GM19463 (cell line): ENCODE measurements around the gene SPPL2B.

Source experiments
- ATAC-seq: cut with Tn5 transposase; IDR thresholded peaks from one replicate; pipeline ENCODE4 v1.9.1; 2021; ENCODE audit warnings: mild to moderate bottlenecking, moderate library complexity; ENCODE audit not compliant: unreplicated experiment

SPPL2B gene

GRCh38 chr19:2353159-2353886 is 24.8 kb downstream of the SPPL2B start:
- ATAC-seq: no peak

- no peak for ATAC-seq
Measured at GRCh38 chr19:2353887-2354592, 25.6 kb downstream of the SPPL2B start.

- no peak for ATAC-seq
Measured at GRCh38 chr19:2354670-2355069, 26.2 kb downstream of the SPPL2B start.

GRCh38 chr19:2355168-2356035 is 26.9 kb downstream of the SPPL2B start:
- ATAC-seq: no peak

GRCh38 chr19:2356036-2356646 is 27.7 kb downstream of the SPPL2B start:
- ATAC-seq: no peak

GRCh38 chr19:2357279-2358206 is 29.1 kb downstream of the SPPL2B start:
- no peak for ATAC-seq

- no peak for ATAC-seq
Measured at GRCh38 chr19:2358548-2359173, 30.2 kb downstream of the SPPL2B start.

GRCh38 chr19:2359992-2360685 is 31.7 kb downstream of the SPPL2B start, which contains the start of gene TMPRSS9:
Gene TMPRSS9, plus strand, starts transcription at chr19:2360265. Its CDS starts 29,521 bp downstream, at chr19:2389786.
- no peak for ATAC-seq

- ATAC-seq: no peak
Measured at GRCh38 chr19:2360833-2361232, 32.3 kb downstream of the SPPL2B start.

- ATAC-seq: no peak
Measured at GRCh38 chr19:2361246-2362045, 33.0 kb downstream of the SPPL2B start.

GRCh38 chr19:2362046-2362969 is 33.8 kb downstream of the SPPL2B start:
- no peak for ATAC-seq

GRCh38 chr19:2362970-2363300 is 34.5 kb downstream of the SPPL2B start:
- ATAC-seq: no peak

GRCh38 chr19:2363419-2363818 is 34.9 kb downstream of the SPPL2B start:
- no peak for ATAC-seq

GRCh38 chr19:2365201-2365970 is 36.9 kb downstream of the SPPL2B start:
- no peak for ATAC-seq

GRCh38 chr19:2371656-2372055 is 43.2 kb downstream of the SPPL2B start:
- no peak for ATAC-seq

GRCh38 chr19:2372076-2372612 is 43.7 kb downstream of the SPPL2B start:
- ATAC-seq: no peak
